Liver (tissue), 9 donors: Measurements from ENCODE around the gene CDC16. TPM values are rescaled to one million over a fixed set of nuclear protein-coding genes. Genes with fewer than 3 reads are reported as not detected.

Experiments
- DNase-seq: peaks from one replicate; pipeline ENCODE4 v3.0.0-alpha.2; 2017; ENCODE audit warnings: low spot score
- H3K27ac ChIP-seq, 2 donors: one replicate each; pipeline ENCODE4 v1.7.0; 2013; ENCODE audit warnings: inconsistent platforms in 2 of 2, low read length in 2 of 2, control low read depth in 1 of 2, low read depth in 1 of 2, mild to moderate bottlenecking in 1 of 2
- H3K27me3 ChIP-seq, 4 donors: one replicate each; pipeline versions ENCODE4 v1.6.1 to v1.7.0; 2013; ENCODE audit warnings: low read length in 3 of 4, inconsistent platforms in 1 of 4, mild to moderate bottlenecking in 1 of 4, moderate library complexity in 1 of 4; ENCODE audit not compliant: control insufficient read depth in 4 of 4, insufficient read depth in 4 of 4
- H3K36me3 ChIP-seq, 4 donors: one replicate each; pipeline versions ENCODE4 v1.6.1 to v1.7.0; 2013; ENCODE audit warnings: low read length in 3 of 4, mild to moderate bottlenecking in 3 of 4, low read depth in 1 of 4, moderate library complexity in 1 of 4; ENCODE audit not compliant: control insufficient read depth in 4 of 4, insufficient read depth in 3 of 4
- H3K4me1 ChIP-seq, 4 donors: one replicate each; pipeline versions ENCODE4 v1.6.1 to v1.7.0; 2013; ENCODE audit warnings: low read length in 3 of 4, mild to moderate bottlenecking in 3 of 4, moderate library complexity in 1 of 4; ENCODE audit not compliant: control insufficient read depth in 4 of 4, insufficient read depth in 4 of 4
- H3K4me3 ChIP-seq, 3 donors: one replicate each; pipeline versions ENCODE4 v1.6.1 to v1.7.0; 2013; ENCODE audit warnings: low read length in 3 of 3, control low read depth in 1 of 3, low read depth in 1 of 3, mild to moderate bottlenecking in 1 of 3
- H3K9ac ChIP-seq, 2 donors: one replicate each; pipeline ENCODE4 v1.7.0; 2013; ENCODE audit warnings: low read length in 2 of 2, mild to moderate bottlenecking in 2 of 2, moderate library complexity in 2 of 2, control low read depth in 1 of 2, low read depth in 1 of 2
- H3K9me3 ChIP-seq, 4 donors: one replicate each; pipeline versions ENCODE4 v1.6.1 to v1.7.0; 2013; ENCODE audit warnings: low read length in 3 of 4; ENCODE audit not compliant: control insufficient read depth in 4 of 4
- EGR1 ChIP-seq, 2 donors: IDR thresholded peaks; 2 replicates each; pipeline ENCODE4 v1.6.1; 2016 to 2018; ENCODE audit warnings: antibody characterized with exemption in 2 of 2, low read depth in 2 of 2
- FOXA1 ChIP-seq: IDR thresholded peaks from 2 replicates; pipeline ENCODE4 v1.6.1; 2016; ENCODE audit warnings: antibody characterized with exemption
- FOXA2 ChIP-seq: IDR thresholded peaks from 2 replicates; pipeline ENCODE4 v1.6.1; 2016; ENCODE audit warnings: antibody characterized with exemption
- GABPA ChIP-seq, 2 donors: IDR thresholded peaks in 1 of 2; conservative IDR thresholded peaks in 1 of 2; 2 replicates each; pipeline ENCODE4 v1.6.1; 2016; ENCODE audit warnings: antibody characterized with exemption in 2 of 2, mild to moderate bottlenecking in 1 of 2, moderate library complexity in 1 of 2
- HNF4A ChIP-seq, 2 donors: conservative IDR thresholded peaks; 2 replicates each; pipeline ENCODE4 v1.6.1; 2016; ENCODE audit warnings: antibody characterized with exemption in 2 of 2, mild to moderate bottlenecking in 2 of 2
- HNF4G ChIP-seq: IDR thresholded peaks from 2 replicates; pipeline ENCODE4 v1.6.1; 2016; ENCODE audit warnings: antibody characterized with exemption
- JUND ChIP-seq, 2 donors: IDR thresholded peaks; 2 replicates each; pipeline ENCODE4 v1.6.1; 2016; ENCODE audit warnings: antibody characterized with exemption in 2 of 2
- RAD21 ChIP-seq, 2 donors: IDR thresholded peaks; 2 replicates each; pipeline ENCODE4 v1.6.1; 2016; ENCODE audit warnings: antibody characterized with exemption in 2 of 2, mild to moderate bottlenecking in 2 of 2
- REST ChIP-seq: IDR thresholded peaks from 2 replicates; pipeline ENCODE4 v1.6.1; 2016; ENCODE audit warnings: antibody characterized with exemption, mild to moderate bottlenecking
- RXRA ChIP-seq, 2 donors: IDR thresholded peaks; 2 replicates each; pipeline ENCODE4 v1.6.1; 2017 to 2018; ENCODE audit warnings: antibody characterized with exemption in 2 of 2, mild to moderate bottlenecking in 1 of 2
- SP1 ChIP-seq: IDR thresholded peaks from 2 replicates; pipeline ENCODE4 v1.6.1; 2018; ENCODE audit warnings: antibody characterized with exemption, mild to moderate bottlenecking
- TAF1 ChIP-seq: conservative IDR thresholded peaks from 2 replicates; pipeline ENCODE4 v1.6.1; 2016; ENCODE audit warnings: antibody characterized with exemption, mild to moderate bottlenecking
- YY1 ChIP-seq: IDR thresholded peaks from 2 replicates; pipeline ENCODE4 v1.6.1; 2016; ENCODE audit warnings: antibody characterized with exemption, mild to moderate bottlenecking
- ZBTB33 ChIP-seq: IDR thresholded peaks from 2 replicates; pipeline ENCODE4 v1.6.1; 2016; ENCODE audit warnings: antibody characterized with exemption
- WGBS: extraction: QIAGEN DNeasy Blood & Tissue Kit; methylation state at CpG from one replicate; pipeline ENCODE4 v1.1.7; 2013; 5-methylcytosine and 5-hydroxymethylcytosine counted together
- polyA plus RNA-seq, 2 donors: library from polyadenylated mRNA; stranded (reverse) in 1 of 2; unstranded in 1 of 2; fragments of 200-250 nt in 1 of 2; fragments of >200 nt in 1 of 2; fragmentation: Nextera tagmentation in 1 of 2; extraction: Ambion mirVana in 1 of 2; gene quantifications; one replicate each; pipeline versions ENCODE4 v1.2.1 to v1.2.3, GENCODE V29; 2013 to 2015
- total RNA-seq, 2 donors: library from RNA; depleted of rRNA; stranded (reverse); fragments of >200 nt; gene quantifications; one replicate each; pipeline ENCODE4 v1.2.3, GENCODE V29; 2014
- TF ChIP-seq, protein P1 (sequence below): IDR thresholded peaks from 2 replicates; pipeline ENCODE4 v1.6.1; 2016; ENCODE audit warnings: antibody characterized with exemption
- TF ChIP-seq, protein P2 (sequence below): fragments of 150-350 bp; IDR thresholded peaks from 2 replicates; pipeline ENCODE4 v1.5.1; 2017; ENCODE audit warnings: improper control_type of control experiment, low read depth, low read length; ENCODE audit not compliant: missing input control
- donor health status: healthy.
- donor health status: healthy.
- donor health status: healthy.
- donor health status: healthy.
- donor health status: healthy.

CDC16 gene
- total and polyA plus RNA-seq, 4 donors = 23.0 to 38.7 (median 30.8) TPM

- H3K27ac ChIP-seq = no peak overlapping the region
- no peak overlapping the region for H3K9ac ChIP-seq
- no peak for DNase-seq
- no peak for TF ChIP-seq GABPA (IDR thresholded peaks at IDR 0.05 in 1 of 2, conservative IDR thresholded peaks at IDR 0.05 in 1 of 2)
- TF ChIP-seq, protein P1, sequence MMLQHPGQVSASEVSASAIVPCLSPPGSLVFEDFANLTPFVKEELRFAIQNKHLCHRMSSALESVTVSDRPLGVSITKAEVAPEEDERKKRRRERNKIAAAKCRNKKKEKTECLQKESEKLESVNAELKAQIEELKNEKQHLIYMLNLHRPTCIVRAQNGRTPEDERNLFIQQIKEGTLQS = no peak
- no peak for TF ChIP-seq ZBTB33
- TF ChIP-seq YY1 = no peak
- peaks cover 17 to 27% (median 21%) of the 10 kb centered on the region in 4 donors for H3K4me1 ChIP-seq
- no peaks in the 10 kb centered on the region for H3K9me3 ChIP-seq
- no peak overlapping the region for H3K4me3 ChIP-seq
- H3K36me3 ChIP-seq = no peaks in the 10 kb centered on the region
- H3K27me3 ChIP-seq = no peaks in the 10 kb centered on the region
- WGBS = 77% methylated on average over 8 of the region's 8 CpGs
Measured at GRCh38 chr13:114225610-114226009, 9.1 kb upstream of the CDC16 start.

GRCh38 chr13:114226088-114226487 lies 8.6 kb upstream of the CDC16 start:
- no peak for DNase-seq
- peaks cover 17 to 27% (median 21%) of the 10 kb centered on the region in 4 donors for H3K4me1 ChIP-seq
- TF ChIP-seq REST (no peak), SP1 (no peak), FOXA1 (no peak)
- H3K4me3 ChIP-seq = no peak overlapping the region
- WGBS = 83% methylated on average over 11 of the region's 11 CpGs
- no peaks in the 10 kb centered on the region for H3K36me3 ChIP-seq
- H3K27me3 ChIP-seq = no peaks in the 10 kb centered on the region
- no peaks in the 10 kb centered on the region for H3K9me3 ChIP-seq
- H3K27ac ChIP-seq = no peak overlapping the region
- H3K9ac ChIP-seq = no peak overlapping the region

DNA sequence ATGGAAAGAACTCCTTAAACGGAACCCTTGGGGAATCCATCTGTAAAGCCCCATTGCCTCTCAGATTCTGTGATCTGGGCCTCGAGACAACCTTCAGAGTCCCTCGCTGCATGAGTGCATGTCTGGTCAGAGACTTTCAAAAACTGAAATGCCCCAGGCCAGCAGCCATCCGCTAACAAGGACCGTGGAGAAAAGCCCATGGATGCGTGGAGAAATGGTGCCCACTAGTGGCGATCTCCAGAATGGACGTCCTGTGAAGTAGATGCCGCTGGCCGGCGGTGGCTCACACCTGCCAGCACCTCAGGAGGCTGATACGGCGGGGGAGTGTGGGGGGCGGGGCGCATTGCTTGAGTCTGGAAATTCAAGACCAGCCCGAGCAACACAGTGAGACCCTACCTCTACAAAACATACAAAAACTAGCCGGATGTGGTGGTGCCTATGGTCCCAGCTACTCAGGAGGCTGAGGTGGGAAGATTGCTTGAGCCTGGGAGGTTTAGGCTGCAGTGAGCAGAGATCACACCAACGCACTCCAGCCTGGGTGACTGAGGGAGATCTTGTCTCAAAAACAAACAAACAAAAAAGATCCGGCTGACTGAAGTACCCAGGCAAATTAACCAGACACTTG lies 7.9 kb upstream of the CDC16 start:
- Histone ChIP-seq H3K36me3 (no peaks in the 10 kb centered on the region), H3K4me1 (peaks cover 17 to 27% (median 21%) of the 10 kb centered on the region in 4 donors), H3K9me3 (no peaks in the 10 kb centered on the region), H3K4me3 (no peak overlapping the region), H3K9ac (no peak overlapping the region), H3K27ac (no peak overlapping the region), H3K27me3 (no peaks in the 10 kb centered on the region)
- DNase-seq = peak; percentile 89
- 5% methylated on average over 19 of the region's 19 CpGs for WGBS
- peak in 1 of 2 donors; percentile 20 for TF ChIP-seq HNF4A (conservative IDR thresholded peaks at IDR 0.05)
- TF ChIP-seq REST = no peak
- TF ChIP-seq RAD21 (IDR thresholded peaks at IDR 0.05) = peak; percentile 100
- no peak for TF ChIP-seq HNF4G
- no peak for TF ChIP-seq GABPA (IDR thresholded peaks at IDR 0.05 in 1 of 2, conservative IDR thresholded peaks at IDR 0.05 in 1 of 2)
- TF ChIP-seq TAF1 = no peak
- peak in 1 of 2 donors; percentile 14 for TF ChIP-seq RXRA (IDR thresholded peaks at IDR 0.05)
- TF ChIP-seq YY1 = peak; percentile 41
- TF ChIP-seq EGR1 (IDR thresholded peaks at IDR 0.05; ENCODE audit: low read depth in 2 of 2) = no peak
- TF ChIP-seq, protein P2, sequence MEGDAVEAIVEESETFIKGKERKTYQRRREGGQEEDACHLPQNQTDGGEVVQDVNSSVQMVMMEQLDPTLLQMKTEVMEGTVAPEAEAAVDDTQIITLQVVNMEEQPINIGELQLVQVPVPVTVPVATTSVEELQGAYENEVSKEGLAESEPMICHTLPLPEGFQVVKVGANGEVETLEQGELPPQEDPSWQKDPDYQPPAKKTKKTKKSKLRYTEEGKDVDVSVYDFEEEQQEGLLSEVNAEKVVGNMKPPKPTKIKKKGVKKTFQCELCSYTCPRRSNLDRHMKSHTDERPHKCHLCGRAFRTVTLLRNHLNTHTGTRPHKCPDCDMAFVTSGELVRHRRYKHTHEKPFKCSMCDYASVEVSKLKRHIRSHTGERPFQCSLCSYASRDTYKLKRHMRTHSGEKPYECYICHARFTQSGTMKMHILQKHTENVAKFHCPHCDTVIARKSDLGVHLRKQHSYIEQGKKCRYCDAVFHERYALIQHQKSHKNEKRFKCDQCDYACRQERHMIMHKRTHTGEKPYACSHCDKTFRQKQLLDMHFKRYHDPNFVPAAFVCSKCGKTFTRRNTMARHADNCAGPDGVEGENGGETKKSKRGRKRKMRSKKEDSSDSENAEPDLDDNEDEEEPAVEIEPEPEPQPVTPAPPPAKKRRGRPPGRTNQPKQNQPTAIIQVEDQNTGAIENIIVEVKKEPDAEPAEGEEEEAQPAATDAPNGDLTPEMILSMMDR = peak; percentile 97
- TF ChIP-seq FOXA2 = no peak
- TF ChIP-seq JUND (IDR thresholded peaks at IDR 0.05) = no peak
